Spleen (tissue), 11 donors: Measurements from ENCODE around the gene MGAT4B. TPM values are rescaled to one million over a fixed set of nuclear protein-coding genes. Genes with fewer than 3 reads are reported as not detected.

Experiments used
- DNase-seq: peaks from one replicate; pipeline ENCODE4 v3.0.0-alpha.2; 2020
- H3K27ac ChIP-seq, 8 donors: fragments of 200-600 bp; sonication (generic) in 7 of 8; 1 replicate in 4 of 8; 2 replicates in 4 of 8; pipeline versions ENCODE4 v1.5.0 to v1.8.0; 2016 to 2021; ENCODE audit warnings: inconsistent platforms in 4 of 8, mild to moderate bottlenecking in 4 of 8, moderate library complexity in 1 of 8
- H3K27me3 ChIP-seq, 7 donors: fragments of 200-600 bp; sonication (generic) in 6 of 7; replicated peaks in 1 of 7; 1 replicate in 4 of 7; 2 replicates in 3 of 7; pipeline versions ENCODE4 v1.5.0 to v1.8.0; 2016 to 2021; ENCODE audit warnings: inconsistent platforms in 3 of 7, mild to moderate bottlenecking in 1 of 7
- H3K36me3 ChIP-seq, 6 donors: fragments of 200-600 bp; sonication (generic) in 5 of 6; 1 replicate in 4 of 6; 2 replicates in 2 of 6; pipeline versions ENCODE4 v1.5.0 to v1.8.0; 2016 to 2021; ENCODE audit warnings: inconsistent platforms in 2 of 6
- H3K4me1 ChIP-seq, 6 donors: fragments of 200-600 bp; sonication (generic) in 5 of 6; 1 replicate in 3 of 6; 2 replicates in 3 of 6; pipeline versions ENCODE4 v1.5.0 to v1.8.0; 2016 to 2021; ENCODE audit warnings: inconsistent platforms in 3 of 6
- H3K4me3 ChIP-seq, 8 donors: fragments of 200-600 bp; sonication (generic) in 7 of 8; 1 replicate in 4 of 8; 2 replicates in 4 of 8; pipeline versions ENCODE4 v1.5.0 to v1.8.0; 2016 to 2021; ENCODE audit warnings: inconsistent platforms in 4 of 8, mild to moderate bottlenecking in 4 of 8, moderate library complexity in 2 of 8
- H3K9me3 ChIP-seq, 8 donors: fragments of 200-600 bp; sonication (generic) in 7 of 8; 1 replicate in 4 of 8; 2 replicates in 4 of 8; pipeline versions ENCODE4 v1.5.0 to v1.8.0; 2016 to 2021; ENCODE audit warnings: inconsistent platforms in 4 of 8
- CTCF ChIP-seq, 11 experiments: fragments of 200-600 bp in 7 of 11; fragments of 450-650 bp in 4 of 11; sonication (generic) in 4 of 11; IDR thresholded peaks in 8 of 11; conservative IDR thresholded peaks in 3 of 11; 1 replicate in 7 of 11; 2 replicates in 4 of 11; pipeline versions ENCODE4 v1.4.0 to v1.8.0; 2016 to 2021; ENCODE audit warnings: antibody characterized with exemption in 11 of 11, inconsistent platforms in 4 of 11, mild to moderate bottlenecking in 1 of 11
- POLR2A ChIP-seq, 3 donors: fragments of 450-650 bp; IDR thresholded peaks; one replicate each; pipeline ENCODE4 v1.5.1; 2017; ENCODE audit warnings: antibody characterized with exemption in 3 of 3, mild to moderate bottlenecking in 1 of 3
- POLR2AphosphoS5 ChIP-seq, 3 donors: sonication (generic); formaldehyde crosslinking; IDR thresholded peaks; one replicate each; pipeline ENCODE4 v1.5.1; 2017; ENCODE audit warnings: antibody characterized with exemption in 3 of 3
- WGBS, 5 donors: extraction: QIAGEN DNeasy Blood & Tissue Kit in 3 of 5; methylation state at CpG; one replicate each; pipeline versions ENCODE4 v1.1.5 to v1.1.7; 2013 to 2018; 5-methylcytosine and 5-hydroxymethylcytosine counted together
- intact Hi-C: fragments of 100-400 bp; cut with DNase I; formaldehyde crosslinking; loops from one replicate; pipeline ENCODE4 v1.15.0; 2023; ENCODE audit warnings: low total_unique reads
- polyA plus RNA-seq, 3 donors: library from polyadenylated mRNA; stranded (reverse); fragments of 200-250 nt; gene quantifications; one replicate each; pipeline ENCODE4 v1.2.1, GENCODE V29; 2013
- total RNA-seq, 7 donors: library from RNA; depleted of rRNA in 3 of 7; stranded (reverse); fragments of >200 nt in 3 of 7; fragmentation: NEBNext Ultra II Directional in 4 of 7; extraction: Animal tissue kit (Norgen Biotek cat#: 25700) in 4 of 7; gene quantifications; one replicate each; pipeline versions ENCODE4 v1.1.0 to v1.2.1, GENCODE V29; 2016 to 2021
- donor health status: healthy with polysubstance abuse.
- donor health status: DM: no; HTN: no; CAD: no; lungs with moderate emphysema.
- donor health status: DM: no; HTN: no; CAD: no.
- donor health status: Bipolar disorder and iron deficiency.
- donor health status: healthy.
- donor health status: DM: no; HTN: no; CAD: no.
- donor health status: DM: yes; HTN: yes; CAD: no.

The MGAT4B gene
- total and polyA plus RNA-seq, 10 donors: 34.9 to 117 (median 79.2) TPM

GRCh38 chr5:179805529-179806249, 977 bp downstream of the MGAT4B start:
- Histone ChIP-seq H3K27ac (peak overlapping the region; percentile 72 to 96 (median 94)), H3K9me3 (no peaks in the 10 kb centered on the region), H3K4me3 (peak overlapping the region; percentile 49 to 93 (median 72)), H3K36me3 (peaks cover 0 to 11% (median 8%) of the 10 kb centered on the region in 6 donors), H3K4me1 (peaks cover 28 to 68% (median 56%) of the 10 kb centered on the region in 6 donors), H3K27me3 (no peaks in the 10 kb centered on the region)
- intact Hi-C loops: loop anchor here (5.0 to 10.0 kb wide), 2 partner anchors 49 to 102 kb away; partner anchors contain the start of genes MRNIP and TBC1D9B
- TF ChIP-seq CTCF (IDR thresholded peaks at IDR 0.05 in 8 of 11, conservative IDR thresholded peaks at IDR 0.05 in 3 of 11) (no peak), POLR2AphosphoS5 (IDR thresholded peaks at IDR 0.05) (peak; percentile 24 to 79 (median 60))
- peak; percentile 91 for DNase-seq
- 9 to 19% (median 11%) methylated on average over 16 to 65 of the region's 65 CpGs for WGBS, 5 donors

GRCh38 chr5:179805070-179805528, 1.6 kb downstream of the MGAT4B start:
- H3K27ac ChIP-seq: peak overlapping the region; percentile 72 to 96 (median 94)
- peaks cover 0 to 15% (median 13%) of the 10 kb centered on the region in 6 donors for H3K36me3 ChIP-seq
- peak; percentile 77 for DNase-seq
- TF ChIP-seq CTCF (IDR thresholded peaks at IDR 0.05 in 8 of 11, conservative IDR thresholded peaks at IDR 0.05 in 3 of 11): no peak
- TF ChIP-seq POLR2A (IDR thresholded peaks at IDR 0.05): no peak
- TF ChIP-seq POLR2AphosphoS5 (IDR thresholded peaks at IDR 0.05): peak in 2 of 3 donors; percentile 0 to 6
- peak overlapping the region; percentile 49 to 93 (median 72) for H3K4me3 ChIP-seq
- intact Hi-C loops: loop anchor here (5.0 to 10.0 kb wide), 2 partner anchors 50 to 102 kb away; partner anchors contain the start of genes MRNIP and TBC1D9B
- H3K9me3 ChIP-seq: no peaks in the 10 kb centered on the region
- H3K27me3 ChIP-seq: no peaks in the 10 kb centered on the region
- 43 to 73% (median 59%) methylated on average over 4 to 9 of the region's 9 CpGs for WGBS, 5 donors
- H3K4me1 ChIP-seq: peaks cover 28 to 68% (median 56%) of the 10 kb centered on the region in 6 donors

- intact Hi-C loops: loop anchor here (10.0 kb wide), 1 partner anchor 50 kb away; the partner anchor contains the start of gene MRNIP
- TF ChIP-seq POLR2A (IDR thresholded peaks at IDR 0.05) (no peak), POLR2AphosphoS5 (IDR thresholded peaks at IDR 0.05) (no peak), CTCF (IDR thresholded peaks at IDR 0.05 in 8 of 11, conservative IDR thresholded peaks at IDR 0.05 in 3 of 11) (no peak)
- Histone ChIP-seq H3K27ac (peak overlapping the region in 5 of 8 donors; percentile 42 to 96 (median 94)), H3K4me1 (peaks cover 28 to 68% (median 56%) of the 10 kb centered on the region in 6 donors), H3K27me3 (no peaks in the 10 kb centered on the region), H3K4me3 (peak overlapping the region in 2 of 8 donors; percentile 75 to 76), H3K36me3 (peaks cover 0 to 21% (median 18%) of the 10 kb centered on the region in 6 donors), H3K9me3 (no peaks in the 10 kb centered on the region)
- DNase-seq: peak; percentile 63
- WGBS, 5 donors: 66 to 82% (median 71%) methylated on average over 7 to 8 of the region's 8 CpGs
Measured at GRCh38 chr5:179804555-179804947, 2.1 kb downstream of the MGAT4B start.
